Lower leg skin (tissue), 3 donors: Measurements from ENCODE around the gene SYNGR3.

Experiments used
- POLR2A ChIP-seq, 2 donors: fragments of 450-650 bp; IDR thresholded peaks; one replicate each; pipeline ENCODE4 v1.6.1; 2016 to 2017; ENCODE audit warnings: antibody characterized with exemption in 2 of 2, mild to moderate bottlenecking in 1 of 2, moderate library complexity in 1 of 2
- TF ChIP-seq, protein P1 (sequence below), 3 donors: fragments of 450-650 bp; IDR thresholded peaks; one replicate each; pipeline ENCODE4 v1.5.1; 2016; ENCODE audit warnings: antibody characterized with exemption in 3 of 3, mild to moderate bottlenecking in 3 of 3, moderate library complexity in 2 of 3

DNA sequence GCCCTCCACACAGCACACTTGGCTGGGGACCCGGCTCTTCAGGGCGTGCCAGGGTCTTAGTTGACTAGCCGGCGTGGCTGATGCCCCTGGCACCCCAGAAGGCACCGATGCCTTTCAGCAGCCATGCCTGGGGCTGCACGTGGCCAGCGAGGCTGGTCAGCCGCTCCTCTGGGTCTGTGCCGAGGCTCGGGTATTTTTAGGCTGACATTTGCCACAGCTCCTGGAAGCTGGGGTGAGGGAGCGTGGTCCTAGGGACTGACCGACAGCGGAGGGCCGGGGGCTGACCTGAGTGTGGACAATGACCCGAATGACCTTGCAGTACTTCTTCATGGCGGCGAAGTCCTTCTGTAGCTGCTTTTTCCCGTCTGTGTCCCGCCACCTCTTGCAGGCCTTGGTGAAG, 39.2 kb upstream of the SYNGR3 start:
- TF ChIP-seq, protein P1, sequence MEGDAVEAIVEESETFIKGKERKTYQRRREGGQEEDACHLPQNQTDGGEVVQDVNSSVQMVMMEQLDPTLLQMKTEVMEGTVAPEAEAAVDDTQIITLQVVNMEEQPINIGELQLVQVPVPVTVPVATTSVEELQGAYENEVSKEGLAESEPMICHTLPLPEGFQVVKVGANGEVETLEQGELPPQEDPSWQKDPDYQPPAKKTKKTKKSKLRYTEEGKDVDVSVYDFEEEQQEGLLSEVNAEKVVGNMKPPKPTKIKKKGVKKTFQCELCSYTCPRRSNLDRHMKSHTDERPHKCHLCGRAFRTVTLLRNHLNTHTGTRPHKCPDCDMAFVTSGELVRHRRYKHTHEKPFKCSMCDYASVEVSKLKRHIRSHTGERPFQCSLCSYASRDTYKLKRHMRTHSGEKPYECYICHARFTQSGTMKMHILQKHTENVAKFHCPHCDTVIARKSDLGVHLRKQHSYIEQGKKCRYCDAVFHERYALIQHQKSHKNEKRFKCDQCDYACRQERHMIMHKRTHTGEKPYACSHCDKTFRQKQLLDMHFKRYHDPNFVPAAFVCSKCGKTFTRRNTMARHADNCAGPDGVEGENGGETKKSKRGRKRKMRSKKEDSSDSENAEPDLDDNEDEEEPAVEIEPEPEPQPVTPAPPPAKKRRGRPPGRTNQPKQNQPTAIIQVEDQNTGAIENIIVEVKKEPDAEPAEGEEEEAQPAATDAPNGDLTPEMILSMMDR (IDR thresholded peaks at IDR 0.05): no peak
- no peak for TF ChIP-seq POLR2A (IDR thresholded peaks at IDR 0.05)
